Liver (tissue), 9 donors: ENCODE data around the gene RAPH1. TPM values are rescaled to one million over a fixed set of nuclear protein-coding genes. Genes with fewer than 3 reads are reported as not detected.

Source experiments
- DNase-seq: peaks from one replicate; pipeline ENCODE4 v3.0.0-alpha.2; 2017; ENCODE audit warnings: low spot score
- H3K27ac ChIP-seq, 2 donors: one replicate each; pipeline ENCODE4 v1.7.0; 2013; ENCODE audit warnings: inconsistent platforms in 2 of 2, low read length in 2 of 2, control low read depth in 1 of 2, low read depth in 1 of 2, mild to moderate bottlenecking in 1 of 2
- H3K27me3 ChIP-seq, 4 donors: one replicate each; pipeline versions ENCODE4 v1.6.1 to v1.7.0; 2013; ENCODE audit warnings: low read length in 3 of 4, inconsistent platforms in 1 of 4, mild to moderate bottlenecking in 1 of 4, moderate library complexity in 1 of 4; ENCODE audit not compliant: control insufficient read depth in 4 of 4, insufficient read depth in 4 of 4
- H3K36me3 ChIP-seq, 4 donors: one replicate each; pipeline versions ENCODE4 v1.6.1 to v1.7.0; 2013; ENCODE audit warnings: low read length in 3 of 4, mild to moderate bottlenecking in 3 of 4, low read depth in 1 of 4, moderate library complexity in 1 of 4; ENCODE audit not compliant: control insufficient read depth in 4 of 4, insufficient read depth in 3 of 4
- H3K4me1 ChIP-seq, 4 donors: one replicate each; pipeline versions ENCODE4 v1.6.1 to v1.7.0; 2013; ENCODE audit warnings: low read length in 3 of 4, mild to moderate bottlenecking in 3 of 4, moderate library complexity in 1 of 4; ENCODE audit not compliant: control insufficient read depth in 4 of 4, insufficient read depth in 4 of 4
- H3K4me3 ChIP-seq, 3 donors: one replicate each; pipeline versions ENCODE4 v1.6.1 to v1.7.0; 2013; ENCODE audit warnings: low read length in 3 of 3, control low read depth in 1 of 3, low read depth in 1 of 3, mild to moderate bottlenecking in 1 of 3
- H3K9ac ChIP-seq, 2 donors: one replicate each; pipeline ENCODE4 v1.7.0; 2013; ENCODE audit warnings: low read length in 2 of 2, mild to moderate bottlenecking in 2 of 2, moderate library complexity in 2 of 2, control low read depth in 1 of 2, low read depth in 1 of 2
- H3K9me3 ChIP-seq, 4 donors: one replicate each; pipeline versions ENCODE4 v1.6.1 to v1.7.0; 2013; ENCODE audit warnings: low read length in 3 of 4; ENCODE audit not compliant: control insufficient read depth in 4 of 4
- ATF3 ChIP-seq: IDR thresholded peaks from 2 replicates; pipeline ENCODE4 v1.6.1; 2016; ENCODE audit warnings: antibody characterized with exemption
- EGR1 ChIP-seq, 2 donors: IDR thresholded peaks; 2 replicates each; pipeline ENCODE4 v1.6.1; 2016 to 2018; ENCODE audit warnings: antibody characterized with exemption in 2 of 2, low read depth in 2 of 2
- FOXA2 ChIP-seq: IDR thresholded peaks from 2 replicates; pipeline ENCODE4 v1.6.1; 2016; ENCODE audit warnings: antibody characterized with exemption
- GABPA ChIP-seq, 2 donors: IDR thresholded peaks in 1 of 2; conservative IDR thresholded peaks in 1 of 2; 2 replicates each; pipeline ENCODE4 v1.6.1; 2016; ENCODE audit warnings: antibody characterized with exemption in 2 of 2, mild to moderate bottlenecking in 1 of 2, moderate library complexity in 1 of 2
- HNF4A ChIP-seq, 2 donors: conservative IDR thresholded peaks; 2 replicates each; pipeline ENCODE4 v1.6.1; 2016; ENCODE audit warnings: antibody characterized with exemption in 2 of 2, mild to moderate bottlenecking in 2 of 2
- HNF4G ChIP-seq: IDR thresholded peaks from 2 replicates; pipeline ENCODE4 v1.6.1; 2016; ENCODE audit warnings: antibody characterized with exemption
- JUND ChIP-seq, 2 donors: IDR thresholded peaks; 2 replicates each; pipeline ENCODE4 v1.6.1; 2016; ENCODE audit warnings: antibody characterized with exemption in 2 of 2
- NR2F2 ChIP-seq: IDR thresholded peaks from 2 replicates; pipeline ENCODE4 v1.6.1; 2016; ENCODE audit warnings: antibody characterized with exemption
- RAD21 ChIP-seq, 2 donors: IDR thresholded peaks; 2 replicates each; pipeline ENCODE4 v1.6.1; 2016; ENCODE audit warnings: antibody characterized with exemption in 2 of 2, mild to moderate bottlenecking in 2 of 2
- RXRA ChIP-seq, 2 donors: IDR thresholded peaks; 2 replicates each; pipeline ENCODE4 v1.6.1; 2017 to 2018; ENCODE audit warnings: antibody characterized with exemption in 2 of 2, mild to moderate bottlenecking in 1 of 2
- SP1 ChIP-seq: IDR thresholded peaks from 2 replicates; pipeline ENCODE4 v1.6.1; 2018; ENCODE audit warnings: antibody characterized with exemption, mild to moderate bottlenecking
- TAF1 ChIP-seq: conservative IDR thresholded peaks from 2 replicates; pipeline ENCODE4 v1.6.1; 2016; ENCODE audit warnings: antibody characterized with exemption, mild to moderate bottlenecking
- YY1 ChIP-seq: IDR thresholded peaks from 2 replicates; pipeline ENCODE4 v1.6.1; 2016; ENCODE audit warnings: antibody characterized with exemption, mild to moderate bottlenecking
- WGBS: extraction: QIAGEN DNeasy Blood & Tissue Kit; methylation state at CpG from one replicate; pipeline ENCODE4 v1.1.7; 2013; 5-methylcytosine and 5-hydroxymethylcytosine counted together
- polyA plus RNA-seq, 2 donors: library from polyadenylated mRNA; stranded (reverse) in 1 of 2; unstranded in 1 of 2; fragments of 200-250 nt in 1 of 2; fragments of >200 nt in 1 of 2; fragmentation: Nextera tagmentation in 1 of 2; extraction: Ambion mirVana in 1 of 2; gene quantifications; one replicate each; pipeline versions ENCODE4 v1.2.1 to v1.2.3, GENCODE V29; 2013 to 2015
- total RNA-seq, 2 donors: library from RNA; depleted of rRNA; stranded (reverse); fragments of >200 nt; gene quantifications; one replicate each; pipeline ENCODE4 v1.2.3, GENCODE V29; 2014
- TF ChIP-seq, protein P1 (sequence below): IDR thresholded peaks from 2 replicates; pipeline ENCODE4 v1.6.1; 2016; ENCODE audit warnings: antibody characterized with exemption, mild to moderate bottlenecking
- donor health status: healthy.
- donor health status: healthy.
- donor health status: healthy.
- donor health status: healthy.
- donor health status: healthy.

RAPH1 gene
- total and polyA plus RNA-seq, 4 donors = 7.0 to 83.1 (median 19.4) TPM

DNA sequence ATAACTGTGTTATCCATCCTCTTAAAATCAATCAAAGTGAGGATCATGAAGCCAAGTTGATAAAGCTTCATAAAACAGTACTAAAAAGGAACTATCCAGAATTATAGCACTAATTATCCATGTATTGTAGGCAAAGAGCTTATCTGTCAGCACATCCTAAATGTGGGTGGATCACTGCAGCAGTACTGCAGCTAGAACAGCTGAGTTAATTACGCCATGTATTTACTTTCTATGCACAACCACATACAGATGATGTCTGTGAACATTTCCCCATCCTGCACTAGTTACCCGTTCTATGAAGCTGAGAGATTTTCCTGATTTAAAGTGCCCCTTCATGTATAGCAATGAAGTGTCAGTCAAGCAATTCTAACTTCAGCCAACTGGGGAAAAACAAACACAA is 96.6 kb downstream of the RAPH1 start:
- Histone ChIP-seq H3K9ac (no peak overlapping the region), H3K4me3 (no peak overlapping the region), H3K27me3 (no peaks in the 10 kb centered on the region), H3K36me3 (peaks cover 2 to 54% (median 37%) of the 10 kb centered on the region in 4 donors), H3K27ac (no peak overlapping the region), H3K4me1 (peaks cover 3 to 55% (median 41%) of the 10 kb centered on the region in 4 donors), H3K9me3 (no peaks in the 10 kb centered on the region)
- no peak for DNase-seq
- 55% methylated on average over 2 of the region's 2 CpGs for WGBS
- TF ChIP-seq HNF4A (conservative IDR thresholded peaks at IDR 0.05) (no peak), FOXA2 (no peak), RAD21 (IDR thresholded peaks at IDR 0.05) (no peak), YY1 (no peak), HNF4G (no peak), SP1 (no peak), ATF3 (no peak), NR2F2 (no peak)
- TF ChIP-seq, protein P1, sequence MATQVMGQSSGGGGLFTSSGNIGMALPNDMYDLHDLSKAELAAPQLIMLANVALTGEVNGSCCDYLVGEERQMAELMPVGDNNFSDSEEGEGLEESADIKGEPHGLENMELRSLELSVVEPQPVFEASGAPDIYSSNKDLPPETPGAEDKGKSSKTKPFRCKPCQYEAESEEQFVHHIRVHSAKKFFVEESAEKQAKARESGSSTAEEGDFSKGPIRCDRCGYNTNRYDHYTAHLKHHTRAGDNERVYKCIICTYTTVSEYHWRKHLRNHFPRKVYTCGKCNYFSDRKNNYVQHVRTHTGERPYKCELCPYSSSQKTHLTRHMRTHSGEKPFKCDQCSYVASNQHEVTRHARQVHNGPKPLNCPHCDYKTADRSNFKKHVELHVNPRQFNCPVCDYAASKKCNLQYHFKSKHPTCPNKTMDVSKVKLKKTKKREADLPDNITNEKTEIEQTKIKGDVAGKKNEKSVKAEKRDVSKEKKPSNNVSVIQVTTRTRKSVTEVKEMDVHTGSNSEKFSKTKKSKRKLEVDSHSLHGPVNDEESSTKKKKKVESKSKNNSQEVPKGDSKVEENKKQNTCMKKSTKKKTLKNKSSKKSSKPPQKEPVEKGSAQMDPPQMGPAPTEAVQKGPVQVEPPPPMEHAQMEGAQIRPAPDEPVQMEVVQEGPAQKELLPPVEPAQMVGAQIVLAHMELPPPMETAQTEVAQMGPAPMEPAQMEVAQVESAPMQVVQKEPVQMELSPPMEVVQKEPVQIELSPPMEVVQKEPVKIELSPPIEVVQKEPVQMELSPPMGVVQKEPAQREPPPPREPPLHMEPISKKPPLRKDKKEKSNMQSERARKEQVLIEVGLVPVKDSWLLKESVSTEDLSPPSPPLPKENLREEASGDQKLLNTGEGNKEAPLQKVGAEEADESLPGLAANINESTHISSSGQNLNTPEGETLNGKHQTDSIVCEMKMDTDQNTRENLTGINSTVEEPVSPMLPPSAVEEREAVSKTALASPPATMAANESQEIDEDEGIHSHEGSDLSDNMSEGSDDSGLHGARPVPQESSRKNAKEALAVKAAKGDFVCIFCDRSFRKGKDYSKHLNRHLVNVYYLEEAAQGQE = no peak

DNA sequence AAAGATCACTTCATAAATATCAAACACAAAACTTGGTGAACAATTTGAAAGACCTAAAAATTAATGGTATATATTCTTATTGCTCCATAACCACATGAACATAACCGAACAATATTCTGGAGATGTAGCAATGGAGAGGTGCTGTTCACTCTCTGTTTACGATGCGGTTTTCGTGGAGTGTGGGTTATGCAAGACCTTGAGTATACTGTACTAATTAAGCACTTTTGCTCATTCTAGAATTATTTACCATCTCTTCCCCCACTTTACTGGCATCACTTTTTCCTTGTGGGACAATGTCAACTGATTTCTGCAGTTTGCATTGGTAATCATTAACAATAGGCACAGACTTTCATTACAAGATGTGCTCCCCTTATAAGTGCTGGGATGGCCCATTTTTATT is 97.6 kb downstream of the RAPH1 start:
- peaks cover 2 to 49% (median 35%) of the 10 kb centered on the region in 4 donors for H3K36me3 ChIP-seq
- DNase-seq = no peak
- H3K9me3 ChIP-seq = no peaks in the 10 kb centered on the region
- peak in 1 of 2 donors; percentile 43 for TF ChIP-seq RXRA (IDR thresholded peaks at IDR 0.05)
- TF ChIP-seq FOXA2 = peak; percentile 42
- TF ChIP-seq GABPA (IDR thresholded peaks at IDR 0.05 in 1 of 2, conservative IDR thresholded peaks at IDR 0.05 in 1 of 2) = no peak
- no peak overlapping the region for H3K9ac ChIP-seq
- peaks cover 2 to 51% (median 36%) of the 10 kb centered on the region in 4 donors for H3K4me1 ChIP-seq
- H3K4me3 ChIP-seq = no peak overlapping the region
- H3K27ac ChIP-seq = no peak overlapping the region
- no peaks in the 10 kb centered on the region for H3K27me3 ChIP-seq
- 46% methylated on average over 4 of the region's 4 CpGs for WGBS

DNA sequence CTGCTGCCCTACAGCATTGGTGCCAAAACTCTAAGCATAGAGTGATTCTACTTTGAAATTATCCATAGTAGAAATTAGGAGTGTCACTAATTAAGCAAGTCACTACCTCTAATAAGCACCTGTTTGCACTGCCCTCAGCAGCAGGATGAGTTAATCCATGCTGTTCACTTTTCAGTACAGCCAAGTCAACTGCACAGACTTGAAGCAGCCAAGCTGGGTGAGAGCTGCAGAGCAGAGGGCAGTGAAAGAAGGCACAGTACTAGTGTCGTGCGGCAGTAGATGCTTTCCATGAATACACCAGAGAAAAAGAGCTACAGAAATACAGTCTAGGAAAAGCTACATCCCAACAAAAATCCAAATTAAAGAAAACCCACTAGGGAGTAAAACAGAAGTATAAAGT is 98.6 kb downstream of the RAPH1 start:
- Histone ChIP-seq H3K4me1 (peaks cover 0 to 41% (median 30%) of the 10 kb centered on the region in 4 donors), H3K27ac (no peak overlapping the region), H3K9ac (no peak overlapping the region), H3K4me3 (no peak overlapping the region), H3K36me3 (peaks cover 2 to 39% (median 27%) of the 10 kb centered on the region in 4 donors), H3K9me3 (no peaks in the 10 kb centered on the region), H3K27me3 (no peaks in the 10 kb centered on the region)
- TF ChIP-seq TAF1 (no peak), EGR1 (IDR thresholded peaks at IDR 0.05; ENCODE audit: low read depth in 2 of 2) (no peak), HNF4A (conservative IDR thresholded peaks at IDR 0.05) (no peak), JUND (IDR thresholded peaks at IDR 0.05) (no peak)
- DNase-seq = no peak
- WGBS = 70% methylated on average over 2 of the region's 2 CpGs
